ENCODE measurements around the gene GRAP2.
"Not testable (repeated sequence)": the region's sequence is repeated elsewhere in the genome, so short reads cannot be mapped to it uniquely, and the experiment has no call there.

The GRAP2 gene

GRCh38 chr22:39988386-39989114, 87.7 kb downstream of the GRAP2 start:
- TF ChIP-seq, protein P1, sequence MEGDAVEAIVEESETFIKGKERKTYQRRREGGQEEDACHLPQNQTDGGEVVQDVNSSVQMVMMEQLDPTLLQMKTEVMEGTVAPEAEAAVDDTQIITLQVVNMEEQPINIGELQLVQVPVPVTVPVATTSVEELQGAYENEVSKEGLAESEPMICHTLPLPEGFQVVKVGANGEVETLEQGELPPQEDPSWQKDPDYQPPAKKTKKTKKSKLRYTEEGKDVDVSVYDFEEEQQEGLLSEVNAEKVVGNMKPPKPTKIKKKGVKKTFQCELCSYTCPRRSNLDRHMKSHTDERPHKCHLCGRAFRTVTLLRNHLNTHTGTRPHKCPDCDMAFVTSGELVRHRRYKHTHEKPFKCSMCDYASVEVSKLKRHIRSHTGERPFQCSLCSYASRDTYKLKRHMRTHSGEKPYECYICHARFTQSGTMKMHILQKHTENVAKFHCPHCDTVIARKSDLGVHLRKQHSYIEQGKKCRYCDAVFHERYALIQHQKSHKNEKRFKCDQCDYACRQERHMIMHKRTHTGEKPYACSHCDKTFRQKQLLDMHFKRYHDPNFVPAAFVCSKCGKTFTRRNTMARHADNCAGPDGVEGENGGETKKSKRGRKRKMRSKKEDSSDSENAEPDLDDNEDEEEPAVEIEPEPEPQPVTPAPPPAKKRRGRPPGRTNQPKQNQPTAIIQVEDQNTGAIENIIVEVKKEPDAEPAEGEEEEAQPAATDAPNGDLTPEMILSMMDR (IDR thresholded peaks at IDR 0.05; ENCODE audit: low read depth, low read length), result no peak
- no peak for TF ChIP-seq MAX (IDR thresholded peaks at IDR 0.05; ENCODE audit: low read depth, low read length)
- TF ChIP-seq MYC (IDR thresholded peaks at IDR 0.05; ENCODE audit: low read depth, low read length), result no peak
- no peak for TF ChIP-seq POLR2A (IDR thresholded peaks at IDR 0.05; ENCODE audit: extremely low read depth, insufficient read length)
- no peak overlapping the region for H3K4me3 ChIP-seq (ENCODE audit: low read depth, low read length)
- no peak for DNase-seq (ENCODE audit: low read depth)

- no peak for DNase-seq (ENCODE audit: low read depth)
- no peak overlapping the region for H3K4me3 ChIP-seq (ENCODE audit: low read depth, low read length)
- no peak for TF ChIP-seq MYC (IDR thresholded peaks at IDR 0.05; ENCODE audit: low read depth, low read length)
- TF ChIP-seq, protein P1 (IDR thresholded peaks at IDR 0.05; ENCODE audit: low read depth, low read length), result no peak
- no peak for TF ChIP-seq MAX (IDR thresholded peaks at IDR 0.05; ENCODE audit: low read depth, low read length)
- TF ChIP-seq POLR2A (IDR thresholded peaks at IDR 0.05; ENCODE audit: extremely low read depth, insufficient read length), result no peak
Observed at GRCh38 chr22:39989633-39990032, 88.7 kb downstream of the GRAP2 start.

GRCh38 chr22:39990686-39991085, 89.8 kb downstream of the GRAP2 start:
- no peak for DNase-seq (ENCODE audit: low read depth)
- no peak overlapping the region for H3K4me3 ChIP-seq (ENCODE audit: low read depth, low read length)
- TF ChIP-seq MYC (IDR thresholded peaks at IDR 0.05; ENCODE audit: low read depth, low read length) (no peak), POLR2A (IDR thresholded peaks at IDR 0.05; ENCODE audit: extremely low read depth, insufficient read length) (no peak), MAX (IDR thresholded peaks at IDR 0.05; ENCODE audit: low read depth, low read length) (no peak)
- TF ChIP-seq, protein P1 (IDR thresholded peaks at IDR 0.05; ENCODE audit: low read depth, low read length), result no peak

DNA sequence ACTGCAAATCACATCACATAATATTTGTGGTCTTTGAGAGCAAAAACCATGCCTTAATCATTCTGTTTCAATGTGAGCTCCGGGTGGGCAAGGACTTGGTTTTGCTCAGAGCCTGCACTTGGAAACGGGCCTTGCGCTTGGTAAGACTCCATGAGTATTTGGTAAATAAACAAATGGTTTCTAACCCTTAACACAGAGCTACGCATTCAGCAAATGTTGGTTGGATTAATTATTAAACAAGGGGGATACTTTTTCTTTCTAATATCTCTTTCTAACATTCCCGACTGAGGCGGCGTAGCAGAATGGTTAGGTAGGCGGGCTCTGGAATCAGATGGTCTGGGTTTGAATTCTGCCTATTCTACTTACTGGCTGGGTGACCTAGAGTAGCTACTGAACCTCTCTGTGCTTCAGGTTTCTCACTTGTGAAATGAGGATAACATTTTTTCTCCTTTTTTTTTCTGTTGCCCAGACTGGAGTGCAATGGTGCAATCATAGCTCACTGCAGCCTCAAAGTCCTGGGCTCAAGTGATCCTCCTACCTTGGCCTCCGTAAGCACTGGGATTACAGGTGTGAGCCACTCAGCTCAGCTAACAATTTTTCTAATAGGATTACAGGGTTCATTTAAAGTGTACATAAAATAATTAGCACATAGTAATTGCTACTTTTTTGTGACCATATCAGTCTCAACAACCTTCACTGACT, 90.4 kb downstream of the GRAP2 start:
- no peak for DNase-seq (ENCODE audit: low read depth)
- no peak for TF ChIP-seq MAX (IDR thresholded peaks at IDR 0.05; ENCODE audit: low read depth, low read length)
- no peak for TF ChIP-seq MYC (IDR thresholded peaks at IDR 0.05; ENCODE audit: low read depth, low read length)
- TF ChIP-seq, protein P1 (IDR thresholded peaks at IDR 0.05; ENCODE audit: low read depth, low read length), result no peak
- TF ChIP-seq POLR2A (IDR thresholded peaks at IDR 0.05; ENCODE audit: extremely low read depth, insufficient read length), result no peak

DNA sequence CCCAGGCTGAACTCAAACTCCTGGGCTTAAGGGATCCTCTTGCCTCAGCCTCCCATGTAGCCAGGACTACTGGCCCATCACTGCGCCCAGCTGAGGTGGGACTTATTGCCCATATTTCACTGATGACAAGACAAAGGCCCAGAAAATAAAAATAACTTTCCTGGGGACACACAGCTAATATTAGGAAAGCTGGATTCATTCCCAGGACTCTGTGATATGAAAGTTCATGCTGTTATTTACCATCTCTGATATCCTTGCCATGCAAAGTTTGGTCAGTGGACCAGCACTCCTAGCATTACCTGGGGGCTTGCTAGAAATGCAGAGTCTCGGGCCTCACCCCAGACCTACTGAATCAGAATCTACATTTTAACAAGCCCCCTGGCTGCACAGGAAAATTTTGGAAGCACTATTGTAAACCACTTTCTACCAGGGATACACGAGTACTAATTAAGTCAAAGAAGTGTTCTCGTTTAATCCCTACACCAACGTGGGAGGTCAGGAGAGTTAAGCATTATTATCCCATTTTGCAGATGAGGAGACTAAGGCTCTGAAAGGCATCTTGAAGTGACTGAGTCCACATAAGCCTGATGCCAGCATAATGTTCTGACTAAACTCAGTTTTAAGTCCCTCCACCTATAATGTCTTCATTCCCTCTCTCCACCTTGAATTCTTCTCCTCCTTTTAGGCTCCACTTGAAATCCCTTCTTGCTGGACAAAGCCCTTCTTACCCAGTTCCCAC, 91.4 kb downstream of the GRAP2 start:
- TF ChIP-seq POLR2A (IDR thresholded peaks at IDR 0.05; ENCODE audit: extremely low read depth, insufficient read length) (no peak), MYC (IDR thresholded peaks at IDR 0.05; ENCODE audit: low read depth, low read length) (no peak), MAX (IDR thresholded peaks at IDR 0.05; ENCODE audit: low read depth, low read length) (no peak)
- TF ChIP-seq, protein P1 (IDR thresholded peaks at IDR 0.05; ENCODE audit: low read depth, low read length), result no peak

More for the DNA sequence above, 90.4 kb downstream of the GRAP2 start:
- no peak overlapping the region for H3K4me3 ChIP-seq (ENCODE audit: low read depth, low read length)

DNA sequence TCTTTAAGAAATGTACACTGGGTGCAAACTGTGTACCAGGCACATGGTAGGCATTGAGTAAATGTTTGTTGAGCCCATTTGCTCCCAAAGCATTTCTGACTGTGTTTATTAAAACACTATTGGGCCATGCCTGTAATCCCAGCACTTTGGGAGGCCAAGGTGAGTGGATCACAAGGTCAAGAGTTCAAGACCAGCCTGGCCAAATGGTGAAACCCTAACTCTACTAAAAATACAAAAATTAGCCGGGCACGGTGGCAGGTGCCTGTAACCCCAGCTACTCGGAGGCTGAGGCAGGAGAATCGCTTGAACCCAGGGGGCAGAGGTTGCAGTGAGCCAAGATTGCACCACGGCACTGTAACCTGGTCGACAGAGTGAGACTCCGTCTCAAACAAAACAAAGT, 92.0 kb downstream of the GRAP2 start:
- not testable (repeated sequence) for H3K4me3 ChIP-seq (ENCODE audit: low read depth, low read length); DNase-seq (ENCODE audit: low read depth)

More for the DNA sequence above, 91.4 kb downstream of the GRAP2 start:
- no peak overlapping the region for H3K4me3 ChIP-seq (ENCODE audit: low read depth, low read length)
- no peak for DNase-seq (ENCODE audit: low read depth)
